PFSK-1 (cell line): ENCODE data around the gene TBC1D22A.

Experiments used
- FOXP2 ChIP-seq: optimal IDR thresholded peaks from 2 replicates; pipeline ENCODE3; 2011; ENCODE audit warnings: borderline replicate concordance, control low read depth, inconsistent platforms; ENCODE audit not compliant: insufficient read depth; ENCODE audit errors: extremely low read length, extremely low read depth
- POLR2AphosphoS5 ChIP-seq: IDR thresholded peaks from 2 replicates; pipeline ENCODE4 v1.6.1; 2012; ENCODE audit warnings: low read depth, mild to moderate bottlenecking, control low read depth, low read length, moderate library complexity
- SIN3A ChIP-seq: IDR thresholded peaks from 2 replicates; pipeline ENCODE4 v1.6.1; 2012; ENCODE audit warnings: mild to moderate bottlenecking, low read length, moderate library complexity, borderline replicate concordance; ENCODE audit not compliant: insufficient read depth
- TAF1 ChIP-seq: IDR thresholded peaks from 2 replicates; pipeline ENCODE4 v1.6.1; 2012; ENCODE audit warnings: low read length, control low read depth, borderline replicate concordance; ENCODE audit not compliant: insufficient read depth
- TF ChIP-seq, protein P1 (sequence below), 2 experiments: IDR thresholded peaks; 2 replicates each; pipeline versions ENCODE4 v1.6.1 to v1.8.0; 2011 to 2012; ENCODE audit warnings: low read depth in 2 of 2, low read length in 2 of 2, control low read depth in 1 of 2, inconsistent platforms in 1 of 2, mild to moderate bottlenecking in 1 of 2, moderate library complexity in 1 of 2; ENCODE audit not compliant: insufficient read depth in 1 of 2

Gene TBC1D22A

DNA sequence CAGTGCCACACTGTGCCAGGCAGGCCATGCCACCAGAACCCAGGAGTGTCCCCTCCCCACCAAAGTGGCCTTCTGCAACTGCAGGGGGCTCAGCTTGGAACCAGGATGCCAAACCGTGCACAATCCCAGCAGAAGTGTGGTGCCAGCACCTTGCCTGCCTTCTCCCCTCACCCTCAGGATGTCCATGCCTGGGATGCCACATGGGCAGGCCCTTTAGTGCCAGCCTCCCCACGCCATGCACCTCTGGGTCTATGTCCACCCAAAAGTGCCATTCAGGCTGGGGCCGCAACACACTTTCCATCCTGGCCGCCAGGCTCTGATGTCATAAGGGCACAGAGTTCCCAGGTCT, 8.7 kb upstream of the TBC1D22A start:
- no peak for TF ChIP-seq SIN3A

DNA sequence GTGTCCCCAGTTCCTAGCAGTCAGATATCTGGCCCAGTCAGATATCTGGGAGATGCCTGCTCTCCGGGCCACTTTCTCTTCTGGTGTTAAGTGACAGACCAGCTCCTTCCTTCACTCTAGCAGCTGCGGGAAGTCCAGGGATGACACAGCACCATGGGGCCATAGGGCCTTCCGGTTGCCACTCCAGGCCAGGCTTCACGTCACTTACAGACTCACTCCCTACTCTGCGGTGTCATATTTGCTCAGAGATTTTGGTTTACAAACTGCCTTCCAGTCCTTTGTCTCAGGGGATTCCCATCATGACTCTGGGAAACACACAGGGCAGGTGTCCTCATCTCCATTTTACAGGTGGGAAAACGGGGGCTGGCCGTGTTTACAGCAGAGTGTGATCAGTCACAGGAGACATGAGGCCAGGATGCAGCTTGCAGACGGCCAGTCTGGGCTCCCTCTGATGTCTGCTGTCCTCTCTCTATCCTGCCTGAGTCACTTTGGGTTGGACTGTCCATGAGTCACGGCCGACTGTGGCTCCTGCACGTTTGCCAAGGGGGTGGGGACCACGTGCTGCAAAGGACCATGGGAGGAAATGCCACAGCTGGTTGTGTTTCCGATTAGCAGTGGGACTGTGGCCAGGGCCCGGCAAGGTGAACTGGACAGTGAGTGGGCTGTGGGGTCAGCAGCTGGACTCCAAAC, 8.2 kb upstream of the TBC1D22A start:
- peak; percentile 71; the same call in 1 of the 2 replicates for TF ChIP-seq SIN3A
- peak; percentile 62 for TF ChIP-seq POLR2AphosphoS5
- TF ChIP-seq, protein P1, sequence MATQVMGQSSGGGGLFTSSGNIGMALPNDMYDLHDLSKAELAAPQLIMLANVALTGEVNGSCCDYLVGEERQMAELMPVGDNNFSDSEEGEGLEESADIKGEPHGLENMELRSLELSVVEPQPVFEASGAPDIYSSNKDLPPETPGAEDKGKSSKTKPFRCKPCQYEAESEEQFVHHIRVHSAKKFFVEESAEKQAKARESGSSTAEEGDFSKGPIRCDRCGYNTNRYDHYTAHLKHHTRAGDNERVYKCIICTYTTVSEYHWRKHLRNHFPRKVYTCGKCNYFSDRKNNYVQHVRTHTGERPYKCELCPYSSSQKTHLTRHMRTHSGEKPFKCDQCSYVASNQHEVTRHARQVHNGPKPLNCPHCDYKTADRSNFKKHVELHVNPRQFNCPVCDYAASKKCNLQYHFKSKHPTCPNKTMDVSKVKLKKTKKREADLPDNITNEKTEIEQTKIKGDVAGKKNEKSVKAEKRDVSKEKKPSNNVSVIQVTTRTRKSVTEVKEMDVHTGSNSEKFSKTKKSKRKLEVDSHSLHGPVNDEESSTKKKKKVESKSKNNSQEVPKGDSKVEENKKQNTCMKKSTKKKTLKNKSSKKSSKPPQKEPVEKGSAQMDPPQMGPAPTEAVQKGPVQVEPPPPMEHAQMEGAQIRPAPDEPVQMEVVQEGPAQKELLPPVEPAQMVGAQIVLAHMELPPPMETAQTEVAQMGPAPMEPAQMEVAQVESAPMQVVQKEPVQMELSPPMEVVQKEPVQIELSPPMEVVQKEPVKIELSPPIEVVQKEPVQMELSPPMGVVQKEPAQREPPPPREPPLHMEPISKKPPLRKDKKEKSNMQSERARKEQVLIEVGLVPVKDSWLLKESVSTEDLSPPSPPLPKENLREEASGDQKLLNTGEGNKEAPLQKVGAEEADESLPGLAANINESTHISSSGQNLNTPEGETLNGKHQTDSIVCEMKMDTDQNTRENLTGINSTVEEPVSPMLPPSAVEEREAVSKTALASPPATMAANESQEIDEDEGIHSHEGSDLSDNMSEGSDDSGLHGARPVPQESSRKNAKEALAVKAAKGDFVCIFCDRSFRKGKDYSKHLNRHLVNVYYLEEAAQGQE (IDR thresholded peaks at IDR 0.05; ENCODE audit: insufficient read depth in 1 of 2, low read depth in 2 of 2, low read length in 2 of 2) = no peak
- peak; percentile 99 for TF ChIP-seq FOXP2
- TF ChIP-seq TAF1 = peak; percentile 64; the same call in 1 of the 2 replicates

GRCh38 chr22:46754826-46755225, 7.6 kb upstream of the TBC1D22A start:
- TF ChIP-seq TAF1 (no peak), SIN3A (no peak), POLR2AphosphoS5 (no peak)
- TF ChIP-seq, protein P1 (IDR thresholded peaks at IDR 0.05; ENCODE audit: insufficient read depth in 1 of 2, low read depth in 2 of 2, low read length in 2 of 2) = no peak

- no peak for TF ChIP-seq POLR2AphosphoS5
- TF ChIP-seq FOXP2 = no peak
- TF ChIP-seq, protein P1 (IDR thresholded peaks at IDR 0.05; ENCODE audit: insufficient read depth in 1 of 2, low read depth in 2 of 2, low read length in 2 of 2) = no peak
- TF ChIP-seq SIN3A = no peak
- TF ChIP-seq TAF1 = no peak
Observed at GRCh38 chr22:46755525-46755924, 6.9 kb upstream of the TBC1D22A start.

- no peak for TF ChIP-seq FOXP2
- TF ChIP-seq, protein P1 (IDR thresholded peaks at IDR 0.05; ENCODE audit: insufficient read depth in 1 of 2, low read depth in 2 of 2, low read length in 2 of 2) = no peak
- TF ChIP-seq POLR2AphosphoS5 = no peak
- TF ChIP-seq SIN3A = no peak
- no peak for TF ChIP-seq TAF1
Observed at GRCh38 chr22:46756097-46756496, 6.4 kb upstream of the TBC1D22A start.
